Measurements from ENCODE around the gene FBXW10. TPM values are rescaled to one million over a fixed set of nuclear protein-coding genes. Genes with fewer than 3 reads are reported as not detected.
"Not testable (repeated sequence)": the region's sequence is repeated elsewhere in the genome, so short reads cannot be mapped to it uniquely, and the experiment has no call there.

Gene FBXW10
- total RNA-seq, 1 donor from 2014 or later: 0.27 TPM

- TF ChIP-seq CTCF (IDR thresholded peaks at IDR 0.05): peak; percentile 72
- H3K27me3 ChIP-seq (ENCODE audit: low read depth); H3K4me3 ChIP-seq; intact Hi-C loops (cut with DNase I); H3K9me3 ChIP-seq; H3K36me3 ChIP-seq; H3K4me1 ChIP-seq; DNase-seq; H3K27ac ChIP-seq: not testable (repeated sequence)
- peak; percentile 79 to 89 for ATAC-seq
Observed at GRCh38 chr17:18816489-18817371, 72.9 kb downstream of the FBXW10 start.

GRCh38 chr17:18821430-18821829, 77.6 kb downstream of the FBXW10 start:
- DNase-seq; H3K36me3 ChIP-seq; ATAC-seq; H3K27me3 ChIP-seq (ENCODE audit: low read depth); H3K4me3 ChIP-seq; H3K9me3 ChIP-seq; intact Hi-C loops (cut with DNase I); H3K27ac ChIP-seq; H3K4me1 ChIP-seq: not testable (repeated sequence)

- H3K36me3 ChIP-seq; H3K27ac ChIP-seq; DNase-seq; H3K9me3 ChIP-seq; H3K4me1 ChIP-seq; H3K4me3 ChIP-seq; intact Hi-C loops (cut with DNase I); ATAC-seq; H3K27me3 ChIP-seq (ENCODE audit: low read depth): not testable (repeated sequence)
Observed at GRCh38 chr17:18827613-18828012, 83.8 kb downstream of the FBXW10 start.

Other genes with a start within 250 kb of the FBXW10 start
- not detected for gene TBC1D28, start 99.7 kb upstream of the FBXW10 start, total RNA-seq
- 1.9 TPM for gene FOXO3B, start 61.7 kb upstream of the FBXW10 start, total RNA-seq
- gene TVP23B, start 37.1 kb downstream of the FBXW10 start, total RNA-seq: 36.8 TPM
- 23.6 TPM for gene PRPSAP2, start 114.1 kb downstream of the FBXW10 start, total RNA-seq
- gene SLC5A10, start 208.1 kb downstream of the FBXW10 start, total RNA-seq: not detected

All from lower lobe of right lung (tissue), 2 donors.